Spleen (tissue), 7 donors: ENCODE data around the gene HILPDA.

Experiments
- CTCF ChIP-seq, 11 experiments: fragments of 200-600 bp in 7 of 11; fragments of 450-650 bp in 4 of 11; sonication (generic) in 4 of 11; IDR thresholded peaks in 8 of 11; conservative IDR thresholded peaks in 3 of 11; 1 replicate in 7 of 11; 2 replicates in 4 of 11; pipeline versions ENCODE4 v1.4.0 to v1.8.0; 2016 to 2021; ENCODE audit warnings: antibody characterized with exemption in 11 of 11, inconsistent platforms in 4 of 11, mild to moderate bottlenecking in 1 of 11
- POLR2A ChIP-seq, 3 donors: fragments of 450-650 bp; IDR thresholded peaks; one replicate each; pipeline ENCODE4 v1.5.1; 2017; ENCODE audit warnings: antibody characterized with exemption in 3 of 3, mild to moderate bottlenecking in 1 of 3
- POLR2AphosphoS5 ChIP-seq, 3 donors: sonication (generic); formaldehyde crosslinking; IDR thresholded peaks; one replicate each; pipeline ENCODE4 v1.5.1; 2017; ENCODE audit warnings: antibody characterized with exemption in 3 of 3
- donor health status: DM: no; HTN: no; CAD: no; lungs with moderate emphysema.
- donor health status: DM: no; HTN: no; CAD: no.
- donor health status: DM: no; HTN: no; CAD: no.

- no peak for TF ChIP-seq POLR2A (IDR thresholded peaks at IDR 0.05)
- TF ChIP-seq CTCF (IDR thresholded peaks at IDR 0.05 in 8 of 11, conservative IDR thresholded peaks at IDR 0.05 in 3 of 11) = no peak
- no peak for TF ChIP-seq POLR2AphosphoS5 (IDR thresholded peaks at IDR 0.05)
Measured at GRCh38 chr7:128462460-128462859, 6.8 kb downstream of the HILPDA start.
